SHP77 (cell line): ENCODE results near the gene TMC6.
A peak's percentile ranks its signal among the peaks of the same experiment; 100 is the strongest.
"Not testable (repeated sequence)": the region's sequence is repeated elsewhere in the genome, so short reads cannot be mapped to it uniquely, and the experiment has no call there.

Source experiments
- DNase-seq, 2 experiments: peaks; one replicate each; lab custom pipeline; 2025; lab: John Stamatoyannopoulos, UW

Gene TMC6

GRCh38 chr17:78128551-78129350 is at the start of gene TMC6:
TSS of gene TMC6 (minus strand) at chr17:78128755. CDS start at chr17:78126832, 1,923 bp downstream.
- peak; percentile 49 to 53 for DNase-seq

- DNase-seq: peak; percentile 69 to 78
These were observed 48.0 kb upstream of the TMC6 start for GRCh38 chr17:78176548-78177025.

DNA sequence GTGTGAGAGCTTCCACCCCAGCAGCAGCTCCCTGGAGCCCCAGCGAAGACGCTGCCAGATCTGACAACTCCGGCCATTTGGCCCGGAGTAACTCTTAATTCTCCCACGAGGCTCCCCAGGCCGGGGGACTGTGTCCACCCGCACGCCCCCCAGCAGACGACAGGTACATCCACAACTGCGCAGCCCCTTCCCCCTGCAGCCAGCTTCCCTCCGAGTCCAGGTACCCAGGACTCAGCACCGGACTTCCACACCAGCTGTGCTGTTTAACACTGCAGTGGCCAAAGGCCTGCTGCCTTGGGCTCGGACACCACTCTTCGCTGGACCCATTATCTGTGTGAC is 47.1 kb upstream of the TMC6 start:
- DNase-seq: no peak

GRCh38 chr17:78174870-78175642 is 46.5 kb upstream of the TMC6 start:
- peak; percentile 84 to 88 for DNase-seq

- DNase-seq: peak; percentile 89 to 95
These were observed 45.9 kb upstream of the TMC6 start for GRCh38 chr17:78174346-78174869.

GRCh38 chr17:78173097-78173715 is 44.7 kb upstream of the TMC6 start:
- DNase-seq: no peak

DNA sequence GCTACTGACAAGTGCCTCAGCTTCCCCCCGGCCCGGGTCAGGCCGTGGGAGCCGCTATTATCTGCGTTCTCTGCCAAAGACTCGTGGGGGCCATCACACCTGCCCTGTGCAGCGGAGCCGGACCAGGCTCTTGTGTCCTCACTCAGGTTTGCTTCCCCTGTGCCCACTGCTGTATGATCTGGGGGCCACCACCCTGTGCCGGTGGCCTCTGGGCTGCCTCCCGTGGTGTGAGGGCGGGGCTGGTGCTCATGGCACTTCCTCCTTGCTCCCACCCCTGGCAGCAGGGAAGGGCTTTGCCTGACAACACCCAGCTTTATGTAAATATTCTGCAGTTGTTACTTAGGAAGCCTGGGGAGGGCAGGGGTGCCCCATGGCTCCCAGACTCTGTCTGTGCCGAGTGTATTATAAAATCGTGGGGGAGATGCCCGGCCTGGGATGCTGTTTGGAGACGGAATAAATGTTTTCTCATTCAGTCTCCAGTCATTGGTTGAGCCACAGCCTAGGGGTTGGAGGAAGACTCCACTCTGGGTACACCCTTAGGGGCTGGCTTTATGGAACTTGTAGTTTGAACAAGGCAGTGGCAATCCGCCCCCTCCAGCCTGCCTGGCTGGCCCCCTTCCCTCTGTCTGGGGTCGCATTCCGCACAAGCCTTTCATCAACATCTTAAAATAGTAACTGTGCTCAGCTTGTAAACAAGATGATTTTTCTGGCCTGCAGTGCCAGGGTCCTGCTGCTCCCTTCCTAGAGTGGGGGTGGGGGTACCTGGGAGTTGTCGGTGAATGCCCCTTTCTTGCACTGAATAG is 43.9 kb upstream of the TMC6 start:
- DNase-seq: no peak

DNA sequence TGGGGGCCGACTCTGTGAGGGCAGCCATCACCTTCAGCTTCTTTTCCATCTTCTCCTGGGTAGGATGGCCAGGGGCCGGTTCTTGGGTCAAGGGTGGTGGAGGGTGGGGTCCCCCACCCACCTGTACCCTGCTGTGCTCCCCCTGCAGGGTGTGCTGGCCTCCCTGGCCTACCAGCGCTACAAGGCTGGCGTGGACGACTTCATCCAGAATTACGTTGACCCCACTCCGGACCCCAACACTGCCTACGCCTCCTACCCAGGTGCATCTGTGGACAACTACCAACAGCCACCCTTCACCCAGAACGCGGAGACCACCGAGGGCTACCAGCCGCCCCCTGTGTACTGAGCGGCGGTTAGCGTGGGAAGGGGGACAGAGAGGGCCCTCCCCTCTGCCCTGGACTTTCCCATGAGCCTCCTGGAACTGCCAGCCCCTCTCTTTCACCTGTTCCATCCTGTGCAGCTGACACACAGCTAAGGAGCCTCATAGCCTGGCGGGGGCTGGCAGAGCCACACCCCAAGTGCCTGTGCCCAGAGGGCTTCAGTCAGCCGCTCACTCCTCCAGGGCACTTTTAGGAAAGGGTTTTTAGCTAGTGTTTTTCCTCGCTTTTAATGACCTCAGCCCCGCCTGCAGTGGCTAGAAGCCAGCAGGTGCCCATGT is 43.2 kb upstream of the TMC6 start:
- DNase-seq: not testable (repeated sequence)

- DNase-seq: no peak
These were observed 42.4 kb upstream of the TMC6 start for GRCh38 chr17:78170692-78171590.

GRCh38 chr17:78168903-78169793 is 40.6 kb upstream of the TMC6 start:
- DNase-seq: peak; percentile 54 to 76

GRCh38 chr17:78168242-78168902 is 39.8 kb upstream of the TMC6 start, which contains the start of gene SYNGR2:
TSS of gene SYNGR2 (plus strand) at chr17:78168581. CDS start at chr17:78168617, 36 bp downstream.
- peak; percentile 47 to 91 for DNase-seq

GRCh38 chr17:78166416-78166815 is 37.9 kb upstream of the TMC6 start:
- DNase-seq: no peak

GRCh38 chr17:78164748-78165607 is 36.4 kb upstream of the TMC6 start:
- no peak for DNase-seq

- DNase-seq: no peak
These were observed 35.6 kb upstream of the TMC6 start for GRCh38 chr17:78163881-78164747.

DNA sequence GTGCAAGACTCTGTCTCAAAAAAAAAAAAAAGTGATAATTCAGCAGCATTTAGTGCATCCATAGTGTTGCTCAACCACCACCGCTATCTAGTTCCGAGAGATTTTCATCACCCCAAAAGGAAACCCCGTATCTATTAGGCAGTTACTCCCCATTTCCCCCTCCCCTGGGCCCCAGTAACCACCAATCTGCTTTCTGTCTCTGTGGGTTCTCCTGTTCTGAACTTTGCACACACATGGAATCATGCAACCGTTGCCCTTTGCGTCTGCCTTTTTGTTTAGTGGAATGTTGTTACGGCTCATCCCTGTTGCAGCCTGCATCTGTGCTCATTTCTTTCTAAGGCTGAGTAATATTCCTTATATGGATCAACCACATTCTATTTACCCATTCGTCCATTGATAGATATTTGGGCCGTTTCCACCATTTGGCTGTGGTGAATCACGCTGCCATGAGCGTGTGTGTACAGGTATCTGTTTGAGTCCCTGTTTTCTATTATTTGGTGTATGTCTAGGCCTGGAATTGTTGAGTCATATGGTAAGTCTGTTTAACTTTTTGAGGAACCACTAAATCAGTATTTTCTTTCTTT is 31.1 kb upstream of the TMC6 start:
- DNase-seq: no peak
